ENCODE measurements around the gene DUSP3.

DUSP3 gene

GRCh38 chr17:43737722-43738121 is 41.1 kb downstream of the DUSP3 start:
- H3K27me3 ChIP-seq (ENCODE audit: insufficient read depth, poor library complexity, severe bottlenecking): no peaks in the 10 kb centered on the region
- TF ChIP-seq CTCF (IDR thresholded peaks at IDR 0.05; ENCODE audit: insufficient read depth, low read length): no peak
- TF ChIP-seq SPI1 (IDR thresholded peaks at IDR 0.05; ENCODE audit: borderline replicate concordance, low read depth): no peak
- no peak for TF ChIP-seq GABPA (IDR thresholded peaks at IDR 0.05; ENCODE audit: low read depth)
- no peak for TF ChIP-seq REST (IDR thresholded peaks at IDR 0.05; ENCODE audit: insufficient replicate concordance, low read depth)
- TF ChIP-seq POLR2AphosphoS5 (IDR thresholded peaks at IDR 0.05; ENCODE audit: low read depth): no peak
- H3K27ac ChIP-seq (replicated peaks): no peak overlapping the region
- no peak for DNase-seq (ENCODE audit: low read depth in 1 of 2, low spot score in 1 of 2)
- H3K4me3 ChIP-seq (replicated peaks; ENCODE audit: insufficient read depth, low read length): no peak overlapping the region

- Histone ChIP-seq H3K27ac (replicated peaks) (no peak overlapping the region), H3K27me3 (ENCODE audit: insufficient read depth, poor library complexity, severe bottlenecking) (no peaks in the 10 kb centered on the region), H3K4me3 (replicated peaks; ENCODE audit: insufficient read depth, low read length) (no peak overlapping the region)
- no peak for DNase-seq (ENCODE audit: low read depth in 1 of 2, low spot score in 1 of 2)
- TF ChIP-seq REST (IDR thresholded peaks at IDR 0.05; ENCODE audit: insufficient replicate concordance, low read depth): no peak
- TF ChIP-seq CTCF (IDR thresholded peaks at IDR 0.05; ENCODE audit: insufficient read depth, low read length): no peak
- no peak for TF ChIP-seq POLR2AphosphoS5 (IDR thresholded peaks at IDR 0.05; ENCODE audit: low read depth)
- TF ChIP-seq SPI1 (IDR thresholded peaks at IDR 0.05; ENCODE audit: borderline replicate concordance, low read depth): no peak
- no peak for TF ChIP-seq GABPA (IDR thresholded peaks at IDR 0.05; ENCODE audit: low read depth)
Measured at GRCh38 chr17:43736389-43736788, 42.4 kb downstream of the DUSP3 start.

- TF ChIP-seq SPI1 (IDR thresholded peaks at IDR 0.05; ENCODE audit: borderline replicate concordance, low read depth) (no peak), POLR2AphosphoS5 (IDR thresholded peaks at IDR 0.05; ENCODE audit: low read depth) (no peak), CTCF (IDR thresholded peaks at IDR 0.05; ENCODE audit: insufficient read depth, low read length) (no peak), REST (IDR thresholded peaks at IDR 0.05; ENCODE audit: insufficient replicate concordance, low read depth) (no peak), GABPA (IDR thresholded peaks at IDR 0.05; ENCODE audit: low read depth) (no peak)
- H3K27me3 ChIP-seq (ENCODE audit: insufficient read depth, poor library complexity, severe bottlenecking): no peaks in the 10 kb centered on the region
- DNase-seq (ENCODE audit: low read depth in 1 of 2, low spot score in 1 of 2): no peak
- H3K27ac ChIP-seq (replicated peaks): no peak overlapping the region
- no peak overlapping the region for H3K4me3 ChIP-seq (replicated peaks; ENCODE audit: insufficient read depth, low read length)
Measured at GRCh38 chr17:43734376-43734775, 44.4 kb downstream of the DUSP3 start.

Data from HL-60 (cell line).